Upper lobe of left lung (tissue), 4 donors: ENCODE results near the gene AFAP1L2.

Experiments
- CTCF ChIP-seq, 6 experiments: fragments of 450-650 bp in 4 of 6; fragments of 200-600 bp in 2 of 6; sonication (generic) in 2 of 6; IDR thresholded peaks; one replicate each; pipeline ENCODE4 v1.5.1; 2016 to 2019; ENCODE audit warnings: antibody characterized with exemption in 6 of 6
- POLR2A ChIP-seq, 4 donors: fragments of 450-650 bp; IDR thresholded peaks; one replicate each; pipeline ENCODE4 v1.5.1; 2016 to 2017; ENCODE audit warnings: antibody characterized with exemption in 4 of 4, mild to moderate bottlenecking in 2 of 4
- POLR2AphosphoS5 ChIP-seq, 2 donors: sonication (generic); formaldehyde crosslinking; IDR thresholded peaks; one replicate each; pipeline ENCODE4 v1.5.1; 2017; ENCODE audit warnings: antibody characterized with exemption in 2 of 2

DNA sequence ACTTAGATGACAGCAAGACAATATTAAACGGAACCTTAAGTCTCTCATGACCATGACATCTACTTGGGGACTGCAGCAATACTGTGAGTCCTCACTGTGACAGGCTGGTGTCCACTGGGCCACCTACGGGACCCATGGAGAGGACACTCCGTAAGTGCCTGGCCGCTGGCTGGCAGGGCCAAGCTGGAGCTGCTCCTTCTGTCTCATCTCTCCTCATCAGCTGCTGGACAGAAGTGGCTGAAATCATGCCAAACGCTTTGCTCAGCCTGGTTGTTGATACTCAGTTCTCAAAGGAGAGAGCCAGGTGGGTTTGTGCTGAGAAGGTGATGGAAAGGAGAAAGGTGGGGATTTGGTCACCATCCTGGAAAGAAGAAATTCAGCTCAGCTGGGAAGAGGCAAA is 33.3 kb downstream of the AFAP1L2 start:
- TF ChIP-seq POLR2A (IDR thresholded peaks at IDR 0.05) (no peak), CTCF (IDR thresholded peaks at IDR 0.05) (no peak), POLR2AphosphoS5 (IDR thresholded peaks at IDR 0.05) (no peak)
